Erythroblast (primary cell): ENCODE measurements around the gene SAMD4A.
A peak's percentile ranks its signal among the peaks of the same experiment; 100 is the strongest.

Experiments used
- DNase-seq, 2 experiments: peaks; one replicate each; lab custom pipeline; 2025; lab: John Stamatoyannopoulos, UW
- GATA1 ChIP-seq: IDR thresholded peaks from 2 replicates; pipeline ENCODE4 v1.6.1; 2011; ENCODE audit warnings: low read depth, mild to moderate bottlenecking, control low read depth, low read length, moderate library complexity
- POLR2A ChIP-seq: IDR thresholded peaks from 2 replicates; pipeline ENCODE4 v1.6.1; 2011; ENCODE audit warnings: mild to moderate bottlenecking, low read length

Gene SAMD4A

GRCh38 chr14:54550514-54550913, 16.4 kb upstream of the SAMD4A start:
- no peak for DNase-seq
- no peak for TF ChIP-seq POLR2A
- TF ChIP-seq GATA1: no peak

- TF ChIP-seq POLR2A: no peak
- TF ChIP-seq GATA1: no peak
- DNase-seq: no peak
These were observed 12.5 kb upstream of the SAMD4A start for GRCh38 chr14:54554401-54554800.

DNA sequence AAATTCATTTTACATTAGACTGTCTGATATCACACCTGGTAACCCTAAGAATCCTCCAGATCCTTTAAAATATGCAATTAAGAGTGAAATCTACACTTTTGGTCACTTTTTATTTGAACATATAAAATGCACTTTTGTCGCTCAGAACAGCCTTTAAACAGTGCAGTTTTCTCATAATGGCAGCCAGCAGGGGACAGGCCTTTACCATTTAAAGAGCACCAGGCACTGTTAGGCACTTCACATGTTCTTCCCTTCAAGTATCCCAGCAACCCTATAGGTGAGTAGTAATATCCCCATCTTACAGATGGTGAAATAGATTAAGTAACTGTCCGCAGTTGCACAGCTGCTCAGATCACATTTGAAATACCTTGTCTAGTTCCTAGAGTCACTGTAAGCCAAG, 11.3 kb upstream of the SAMD4A start:
- DNase-seq: no peak
- TF ChIP-seq GATA1 (no peak), POLR2A (no peak)

- TF ChIP-seq GATA1 (no peak), POLR2A (no peak)
- no peak for DNase-seq
These were observed 10.4 kb upstream of the SAMD4A start for GRCh38 chr14:54556535-54556934.

- TF ChIP-seq GATA1: no peak
- no peak for TF ChIP-seq POLR2A
- DNase-seq: no peak
These were observed 4.6 kb upstream of the SAMD4A start for GRCh38 chr14:54562334-54562733.

DNA sequence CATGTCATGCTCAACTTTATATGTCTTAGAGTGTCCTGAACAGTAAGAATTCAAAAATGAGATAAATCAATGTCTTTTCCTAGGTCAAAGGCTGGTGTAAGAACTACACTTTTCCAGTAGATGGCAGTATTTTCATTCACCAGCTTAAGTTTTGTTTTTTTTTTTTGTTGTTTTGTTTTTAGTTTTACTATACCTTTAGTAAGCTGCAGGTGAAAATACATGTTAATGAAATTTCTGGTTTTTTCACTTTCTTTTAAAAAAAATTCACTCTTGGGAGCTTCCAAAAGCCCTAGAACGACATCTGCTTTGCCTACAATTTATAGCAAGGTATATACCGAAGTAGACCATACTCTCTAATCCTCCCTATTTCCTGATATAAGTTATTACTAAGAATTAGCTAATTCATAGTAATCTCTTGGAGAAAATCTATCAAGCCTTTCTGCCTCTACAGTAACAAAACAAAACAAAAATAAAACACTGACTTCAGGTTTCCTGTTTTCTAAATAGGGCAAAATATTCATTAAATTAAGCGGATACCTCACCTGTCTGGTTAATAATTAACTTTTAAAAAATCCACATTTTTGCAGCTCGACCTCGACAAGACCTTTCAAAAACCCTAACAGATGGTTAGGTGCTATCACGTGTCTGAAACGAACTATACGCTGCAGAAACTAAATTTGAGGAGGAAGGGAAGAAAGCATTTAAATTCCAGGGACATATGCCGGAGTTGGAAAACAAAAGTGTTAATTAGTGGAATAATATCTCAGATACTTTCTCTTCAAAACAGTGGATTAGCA, 2.7 kb upstream of the SAMD4A start:
- peak; percentile 49 to 67 for DNase-seq
- TF ChIP-seq GATA1: no peak
- no peak for TF ChIP-seq POLR2A

- TF ChIP-seq GATA1: no peak
- TF ChIP-seq POLR2A: peak; percentile 13
- peak; percentile 28 to 45 for DNase-seq
These were observed 1.8 kb upstream of the SAMD4A start for GRCh38 chr14:54564868-54565784.

GRCh38 chr14:54565785-54566409, 1.0 kb upstream of the SAMD4A start:
- peak; percentile 77 to 84 for DNase-seq
- no peak for TF ChIP-seq GATA1
- peak; percentile 33 for TF ChIP-seq POLR2A

GRCh38 chr14:54567224-54567638, 303 bp downstream of the SAMD4A start:
- peak in 1 of 2 experiments; percentile 33 for DNase-seq
- no peak for TF ChIP-seq POLR2A
- no peak for TF ChIP-seq GATA1

DNA sequence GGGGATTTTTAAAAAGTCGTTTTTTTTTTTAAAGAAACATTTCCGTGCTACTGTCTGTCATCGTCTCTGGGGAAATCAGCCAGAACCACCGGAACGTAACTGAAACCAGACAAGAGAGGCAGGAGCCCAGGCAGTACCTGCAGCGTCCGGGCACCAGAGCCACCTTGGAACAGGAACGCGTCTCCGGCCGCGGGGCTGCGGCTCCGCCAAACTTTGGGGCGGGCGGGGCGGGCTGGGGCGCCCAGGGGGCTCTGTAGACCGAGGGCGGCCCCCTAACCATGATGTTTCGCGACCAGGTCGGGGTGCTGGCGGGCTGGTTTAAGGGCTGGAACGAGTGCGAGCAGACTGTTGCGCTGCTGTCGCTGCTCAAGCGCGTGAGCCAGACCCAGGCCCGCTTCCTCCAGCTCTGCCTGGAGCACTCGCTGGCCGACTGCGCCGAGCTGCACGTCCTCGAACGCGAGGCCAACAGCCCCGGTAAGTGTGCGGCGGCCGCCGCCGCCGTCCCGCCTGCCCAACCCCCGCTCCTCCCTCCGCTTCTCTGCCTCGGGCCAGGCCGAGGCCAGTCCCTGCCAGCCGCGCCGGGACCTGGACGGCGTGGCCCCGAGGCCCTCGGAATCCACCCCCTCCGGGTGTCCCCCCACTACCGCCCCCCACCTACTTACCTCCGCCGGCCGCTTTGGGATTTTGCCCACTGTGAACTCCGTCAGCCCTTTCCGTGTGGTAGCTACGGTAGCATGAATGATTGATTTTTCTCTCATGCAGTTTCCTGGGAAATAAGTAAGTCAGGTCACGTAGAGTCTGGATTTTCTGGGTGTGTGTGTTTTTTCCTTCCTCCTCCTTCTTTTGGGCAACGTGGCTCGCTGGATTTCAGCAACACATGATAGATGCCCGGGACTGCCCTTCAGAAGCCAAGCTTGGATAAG, 972 bp downstream of the SAMD4A start:
- TF ChIP-seq POLR2A: no peak
- no peak for TF ChIP-seq GATA1
- peak; percentile 38 to 57 for DNase-seq

GRCh38 chr14:54568821-54569595, 2.1 kb downstream of the SAMD4A start:
- no peak for DNase-seq
- no peak for TF ChIP-seq POLR2A
- TF ChIP-seq GATA1: no peak

GRCh38 chr14:54570047-54570446, 3.1 kb downstream of the SAMD4A start:
- TF ChIP-seq GATA1: no peak
- TF ChIP-seq POLR2A: no peak
- DNase-seq: no peak
